H9 (cell line): ENCODE results near the gene ANKS1B. TPM values are rescaled to one million over a fixed set of nuclear protein-coding genes. Genes with fewer than 3 reads are reported as not detected.

Experiments used
- DNase-seq: peaks from one replicate; pipeline ENCODE4 v3.0.0-alpha.2; 2017
- H2AFZ ChIP-seq: one replicate; pipeline ENCODE4 v1.6.1; 2013; ENCODE audit warnings: mild to moderate bottlenecking, low read length, control low read depth, moderate library complexity
- H2AK5ac ChIP-seq: 2 replicates; pipeline ENCODE4 v1.6.1; 2013; ENCODE audit warnings: low read length, control low read depth, mixed read lengths; ENCODE audit not compliant: insufficient read length
- H2BK120ac ChIP-seq: one replicate; pipeline ENCODE4 v1.6.1; 2013; ENCODE audit warnings: low read depth, mild to moderate bottlenecking, low read length, control low read depth, inconsistent platforms; ENCODE audit not compliant: poor library complexity, severe bottlenecking
- H2BK12ac ChIP-seq: 2 replicates; pipeline ENCODE4 v1.6.1; 2013; ENCODE audit warnings: low read length, control low read depth, mixed read lengths, low read depth; ENCODE audit not compliant: insufficient read length
- H2BK15ac ChIP-seq: 2 replicates; pipeline ENCODE4 v1.6.1; 2013; ENCODE audit warnings: low read depth, low read length, control low read depth
- H2BK20ac ChIP-seq: one replicate; pipeline ENCODE4 v1.6.1; 2013; ENCODE audit warnings: low read depth, mild to moderate bottlenecking, low read length, control low read depth, inconsistent platforms; ENCODE audit not compliant: poor library complexity, severe bottlenecking
- H2BK5ac ChIP-seq: 2 replicates; pipeline ENCODE4 v1.6.1; 2013; ENCODE audit warnings: low read length, control low read depth, mixed read lengths; ENCODE audit not compliant: insufficient read length
- H3K14ac ChIP-seq: 2 replicates; pipeline ENCODE4 v1.6.1; 2013; ENCODE audit warnings: low read length, control low read depth; ENCODE audit not compliant: insufficient read depth
- H3K18ac ChIP-seq: 2 replicates; pipeline ENCODE4 v1.6.1; 2013; ENCODE audit warnings: low read depth, mild to moderate bottlenecking, mixed read lengths, low read length, control low read depth; ENCODE audit not compliant: insufficient read length
- H3K23ac ChIP-seq: 2 replicates; pipeline ENCODE4 v1.6.1; 2013; ENCODE audit warnings: low read length, control low read depth, mixed read lengths, low read depth; ENCODE audit not compliant: insufficient read length
- H3K23me2 ChIP-seq: 2 replicates; pipeline ENCODE4 v1.6.1; 2013; ENCODE audit warnings: low read depth, mild to moderate bottlenecking, mixed read lengths, low read length, control low read depth; ENCODE audit not compliant: insufficient read length, poor library complexity, severe bottlenecking
- H3K27ac ChIP-seq: 2 replicates; pipeline ENCODE4 v1.5.1; 2013; ENCODE audit warnings: low read length, control low read depth, mixed read lengths, low read depth; ENCODE audit not compliant: insufficient read length
- H3K27me3 ChIP-seq: 2 replicates; pipeline ENCODE4 v1.6.1; 2013; ENCODE audit warnings: low read length, control low read depth, inconsistent platforms; ENCODE audit not compliant: insufficient read depth
- H3K4ac ChIP-seq: 2 replicates; pipeline ENCODE4 v1.6.1; 2013; ENCODE audit warnings: low read depth, mild to moderate bottlenecking, control low read depth, inconsistent platforms, low read length, moderate library complexity
- H3K4me1 ChIP-seq: 2 replicates; pipeline ENCODE4 v1.6.1; 2013; ENCODE audit warnings: low read length, control low read depth, inconsistent platforms; ENCODE audit not compliant: insufficient read depth
- H3K4me2 ChIP-seq: 2 replicates; pipeline ENCODE4 v1.6.1; 2013; ENCODE audit warnings: low read length, control low read depth, mixed read lengths; ENCODE audit not compliant: insufficient read length, insufficient read depth
- H3K56ac ChIP-seq: 2 replicates; pipeline ENCODE4 v1.6.1; 2013; ENCODE audit warnings: low read depth, mild to moderate bottlenecking, mixed read lengths, low read length, control low read depth; ENCODE audit not compliant: insufficient read length
- H3K79me1 ChIP-seq: 2 replicates; pipeline ENCODE4 v1.6.1; 2013; ENCODE audit warnings: low read depth, mild to moderate bottlenecking, moderate library complexity, low read length, control low read depth, inconsistent platforms; ENCODE audit not compliant: insufficient read depth, poor library complexity, severe bottlenecking
- H3K79me2 ChIP-seq: 2 replicates; pipeline ENCODE4 v1.6.1; 2013; ENCODE audit warnings: low read length, control low read depth, inconsistent platforms; ENCODE audit not compliant: insufficient read depth
- H3K9ac ChIP-seq: 2 replicates; pipeline ENCODE4 v1.6.1; 2013; ENCODE audit warnings: low read length, control low read depth, mixed read lengths; ENCODE audit not compliant: insufficient read length; ENCODE audit errors: extremely low read depth
- H3K9me3 ChIP-seq: one replicate; pipeline ENCODE4 v1.6.1; 2013; ENCODE audit warnings: low read depth, low read length, inconsistent platforms; ENCODE audit not compliant: control insufficient read depth
- H3T11ph ChIP-seq: one replicate; pipeline ENCODE4 v1.6.1; 2013; ENCODE audit warnings: mild to moderate bottlenecking, low read length, control low read depth, inconsistent platforms
- H4K20me1 ChIP-seq: one replicate; pipeline ENCODE4 v1.6.1; 2013; ENCODE audit not compliant: control insufficient read depth, insufficient read length, insufficient read depth
- H4K5ac ChIP-seq: 2 replicates; pipeline ENCODE4 v1.6.1; 2013; ENCODE audit warnings: low read depth, mild to moderate bottlenecking, mixed read lengths, low read length, control low read depth; ENCODE audit not compliant: insufficient read length
- H4K8ac ChIP-seq: replicated peaks from 2 replicates; pipeline ENCODE4 v1.6.1; 2013; ENCODE audit warnings: low read length, control low read depth, mixed read lengths, low read depth; ENCODE audit not compliant: insufficient read length
- H4K91ac ChIP-seq: 2 replicates; pipeline ENCODE4 v1.6.1; 2013; ENCODE audit warnings: low read depth, mild to moderate bottlenecking, moderate library complexity, mixed read lengths, low read length, control low read depth; ENCODE audit not compliant: insufficient read length
- H3K27ac Mint-ChIP-seq, 3 experiments: 2 replicates in 2 of 3; 3 replicates in 1 of 3; pipeline ENCODE4 v1.8.0; 2020 to 2021; ENCODE audit warnings: mixed read lengths in 3 of 3, mild to moderate bottlenecking in 1 of 3, moderate library complexity in 1 of 3
- H3K27me3 Mint-ChIP-seq: 2 replicates; pipeline ENCODE4 v1.8.0; 2021; ENCODE audit warnings: low read depth, mild to moderate bottlenecking, moderate library complexity, mixed read lengths
- H3K36me3 Mint-ChIP-seq, 3 experiments: 2 replicates in 2 of 3; 3 replicates in 1 of 3; pipeline ENCODE4 v1.8.0; 2020 to 2021; ENCODE audit warnings: low read depth in 3 of 3, mixed read lengths in 3 of 3; ENCODE audit not compliant: insufficient read depth in 1 of 3
- H3K4me1 Mint-ChIP-seq, 2 experiments: 2 replicates each; pipeline ENCODE4 v1.8.0; 2020; ENCODE audit warnings: mixed read lengths in 2 of 2
- H3K4me3 Mint-ChIP-seq, 2 experiments: 2 replicates in 1 of 2; 3 replicates in 1 of 2; pipeline ENCODE4 v1.8.0; 2020 to 2021; ENCODE audit warnings: mild to moderate bottlenecking in 2 of 2, mixed read lengths in 2 of 2, moderate library complexity in 1 of 2
- H3K9me3 Mint-ChIP-seq, 2 experiments: 2 replicates in 1 of 2; 3 replicates in 1 of 2; pipeline ENCODE4 v1.8.0; 2020; ENCODE audit warnings: mild to moderate bottlenecking in 2 of 2, mixed read lengths in 2 of 2, moderate library complexity in 1 of 2
- total RNA-seq: library from RNA; stranded (reverse); gene quantifications from 2 replicates; pipeline ENCODE4 v1.2.1, GENCODE V29; 2021
- TF ChIP-seq, protein P1 (sequence below): fragments of 200-600 bp; sonication (generic); conservative IDR thresholded peaks from 3 replicates; pipeline ENCODE4 v1.8.0; 2021; ENCODE audit warnings: antibody characterized with exemption, mild to moderate bottlenecking

Gene ANKS1B
- total RNA-seq, 1 experiment from 2014 or later = 4.1 TPM

DNA sequence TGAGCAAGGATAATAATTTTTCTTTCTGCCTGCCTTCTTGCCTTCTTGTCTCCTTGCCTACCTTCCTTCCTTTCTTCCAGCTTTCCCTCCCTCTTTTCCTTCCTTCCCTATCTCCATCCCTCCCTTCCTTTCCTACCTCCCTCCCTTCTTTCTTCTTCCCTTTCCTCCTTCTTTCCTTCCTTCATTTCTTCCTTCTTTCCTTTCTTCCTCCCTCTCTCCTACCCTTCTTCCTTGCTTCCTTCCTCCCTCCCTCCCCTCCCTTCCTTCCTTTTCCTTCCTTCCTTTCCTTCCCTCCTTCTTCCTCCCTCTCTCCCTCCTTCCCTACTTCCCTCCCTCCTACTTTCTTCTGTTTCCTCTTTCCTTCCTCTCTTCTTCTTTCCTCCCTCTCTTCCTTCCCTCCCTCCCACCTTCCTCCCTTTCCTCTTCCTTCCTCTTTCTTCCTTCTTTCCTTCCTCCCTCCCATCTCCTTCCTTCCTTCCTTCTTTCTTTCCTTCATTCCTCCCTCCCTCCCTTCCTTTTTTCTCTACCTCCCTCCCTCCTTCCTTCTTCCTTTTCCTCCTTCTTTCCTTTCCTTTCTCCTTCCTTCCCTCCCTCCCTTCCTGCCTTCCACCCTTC, 1009.9 kb downstream of the ANKS1B start:
- no peak overlapping the region for H2BK20ac ChIP-seq
- H3K27me3 ChIP-seq = no peaks in the 10 kb centered on the region
- H3K9ac ChIP-seq = no peak overlapping the region
- no peak overlapping the region for H3K4ac ChIP-seq
- no peak overlapping the region for H3K14ac ChIP-seq
- no peak overlapping the region for H2BK5ac ChIP-seq
- no peak overlapping the region for H3K4me3 Mint-ChIP-seq
- DNase-seq = no peak
- no peaks in the 10 kb centered on the region for H4K20me1 ChIP-seq
- H2BK12ac ChIP-seq = no peak overlapping the region
- H3K4me1 ChIP-seq = no peaks in the 10 kb centered on the region
- no peak overlapping the region for H2BK120ac ChIP-seq
- H3K23me2 ChIP-seq = no peaks in the 10 kb centered on the region
- no peak overlapping the region for H3K27ac ChIP-seq
- no peak overlapping the region for H3K4me2 ChIP-seq
- no peak overlapping the region for H2BK15ac ChIP-seq
- no peak overlapping the region for H2AK5ac ChIP-seq
- no peaks in the 10 kb centered on the region for H3K9me3 ChIP-seq
- no peaks in the 10 kb centered on the region for H3K27me3 Mint-ChIP-seq
- H2AFZ ChIP-seq = no peak overlapping the region
- H3K27ac Mint-ChIP-seq = no peak overlapping the region; a peak in 1 of 7 replicates
- peaks cover 3 to 4% of the 10 kb centered on the region in 2 experiments; a peak in 3 of 5 replicates for H3K9me3 Mint-ChIP-seq
- no peaks in the 10 kb centered on the region for H3K4me1 Mint-ChIP-seq
- no peak overlapping the region for H4K5ac ChIP-seq
- no peak overlapping the region for H4K8ac ChIP-seq
- H3K79me2 ChIP-seq = no peaks in the 10 kb centered on the region
- H3K36me3 Mint-ChIP-seq = peaks cover 0 to 5% (median 0%) of the 10 kb centered on the region in 3 experiments; a peak in 2 of 7 replicates
- H3T11ph ChIP-seq = no peak overlapping the region
- H3K18ac ChIP-seq = no peak overlapping the region
- no peak overlapping the region for H3K23ac ChIP-seq
- no peaks in the 10 kb centered on the region for H3K79me1 ChIP-seq
- no peak overlapping the region for H3K56ac ChIP-seq
- TF ChIP-seq, protein P1, sequence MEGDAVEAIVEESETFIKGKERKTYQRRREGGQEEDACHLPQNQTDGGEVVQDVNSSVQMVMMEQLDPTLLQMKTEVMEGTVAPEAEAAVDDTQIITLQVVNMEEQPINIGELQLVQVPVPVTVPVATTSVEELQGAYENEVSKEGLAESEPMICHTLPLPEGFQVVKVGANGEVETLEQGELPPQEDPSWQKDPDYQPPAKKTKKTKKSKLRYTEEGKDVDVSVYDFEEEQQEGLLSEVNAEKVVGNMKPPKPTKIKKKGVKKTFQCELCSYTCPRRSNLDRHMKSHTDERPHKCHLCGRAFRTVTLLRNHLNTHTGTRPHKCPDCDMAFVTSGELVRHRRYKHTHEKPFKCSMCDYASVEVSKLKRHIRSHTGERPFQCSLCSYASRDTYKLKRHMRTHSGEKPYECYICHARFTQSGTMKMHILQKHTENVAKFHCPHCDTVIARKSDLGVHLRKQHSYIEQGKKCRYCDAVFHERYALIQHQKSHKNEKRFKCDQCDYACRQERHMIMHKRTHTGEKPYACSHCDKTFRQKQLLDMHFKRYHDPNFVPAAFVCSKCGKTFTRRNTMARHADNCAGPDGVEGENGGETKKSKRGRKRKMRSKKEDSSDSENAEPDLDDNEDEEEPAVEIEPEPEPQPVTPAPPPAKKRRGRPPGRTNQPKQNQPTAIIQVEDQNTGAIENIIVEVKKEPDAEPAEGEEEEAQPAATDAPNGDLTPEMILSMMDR = no peak
- no peak overlapping the region for H4K91ac ChIP-seq
